PC-9 (cell line): ENCODE data around the gene RAD18.

Experiments
- EZH2 ChIP-seq: fragments of 200-600 bp; sonication (generic); IDR thresholded peaks from 2 replicates; pipeline ENCODE4 v1.8.0; 2017; ENCODE audit warnings: antibody characterized with exemption, low read depth
- TF ChIP-seq, protein P1 (sequence below): fragments of 200-600 bp; sonication (generic); conservative IDR thresholded peaks from 2 replicates; pipeline ENCODE4 v1.6.1; 2017; ENCODE audit warnings: mixed run types, antibody characterized with exemption, mild to moderate bottlenecking, moderate library complexity

DNA sequence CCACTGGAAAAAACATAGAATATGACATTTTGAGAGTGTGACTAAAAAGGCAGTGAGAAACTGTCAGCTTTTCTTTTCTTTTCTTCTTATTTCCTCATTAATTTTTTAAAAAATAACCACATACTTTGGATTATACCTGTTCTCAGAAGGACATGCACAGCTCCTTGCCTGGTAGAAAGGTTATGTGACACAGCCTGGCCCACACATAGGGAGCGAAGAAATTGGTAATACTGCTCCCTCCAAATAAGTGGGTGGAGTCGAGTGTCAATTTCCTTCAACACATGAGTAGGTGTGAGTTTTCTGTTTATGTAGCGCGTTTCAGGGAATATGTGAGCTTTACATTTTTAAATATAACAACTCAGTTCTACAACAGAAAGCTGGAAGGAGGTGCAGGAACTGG, 28.9 kb upstream of the RAD18 start:
- TF ChIP-seq, protein P1, sequence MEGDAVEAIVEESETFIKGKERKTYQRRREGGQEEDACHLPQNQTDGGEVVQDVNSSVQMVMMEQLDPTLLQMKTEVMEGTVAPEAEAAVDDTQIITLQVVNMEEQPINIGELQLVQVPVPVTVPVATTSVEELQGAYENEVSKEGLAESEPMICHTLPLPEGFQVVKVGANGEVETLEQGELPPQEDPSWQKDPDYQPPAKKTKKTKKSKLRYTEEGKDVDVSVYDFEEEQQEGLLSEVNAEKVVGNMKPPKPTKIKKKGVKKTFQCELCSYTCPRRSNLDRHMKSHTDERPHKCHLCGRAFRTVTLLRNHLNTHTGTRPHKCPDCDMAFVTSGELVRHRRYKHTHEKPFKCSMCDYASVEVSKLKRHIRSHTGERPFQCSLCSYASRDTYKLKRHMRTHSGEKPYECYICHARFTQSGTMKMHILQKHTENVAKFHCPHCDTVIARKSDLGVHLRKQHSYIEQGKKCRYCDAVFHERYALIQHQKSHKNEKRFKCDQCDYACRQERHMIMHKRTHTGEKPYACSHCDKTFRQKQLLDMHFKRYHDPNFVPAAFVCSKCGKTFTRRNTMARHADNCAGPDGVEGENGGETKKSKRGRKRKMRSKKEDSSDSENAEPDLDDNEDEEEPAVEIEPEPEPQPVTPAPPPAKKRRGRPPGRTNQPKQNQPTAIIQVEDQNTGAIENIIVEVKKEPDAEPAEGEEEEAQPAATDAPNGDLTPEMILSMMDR: no peak
- no peak for TF ChIP-seq EZH2
